HT-29 (cell line): Measurements from ENCODE around the gene PPBP. TPM values are rescaled to one million over a fixed set of nuclear protein-coding genes. Genes with fewer than 3 reads are reported as not detected.

Source experiments
- DNase-seq: peaks from one replicate; pipeline ENCODE4 v3.0.0-alpha.2; 2015; ENCODE audit warnings: low spot score
- total RNA-seq: library from RNA; depleted of rRNA; stranded (reverse); fragments of >200 nt; shearing (Covaris generic); gene quantifications from 2 replicates; pipeline ENCODE4 v1.2.3, GENCODE V29; 2014; rRNA removed

PPBP gene
- total RNA-seq, result not detected in 2 replicates

DNA sequence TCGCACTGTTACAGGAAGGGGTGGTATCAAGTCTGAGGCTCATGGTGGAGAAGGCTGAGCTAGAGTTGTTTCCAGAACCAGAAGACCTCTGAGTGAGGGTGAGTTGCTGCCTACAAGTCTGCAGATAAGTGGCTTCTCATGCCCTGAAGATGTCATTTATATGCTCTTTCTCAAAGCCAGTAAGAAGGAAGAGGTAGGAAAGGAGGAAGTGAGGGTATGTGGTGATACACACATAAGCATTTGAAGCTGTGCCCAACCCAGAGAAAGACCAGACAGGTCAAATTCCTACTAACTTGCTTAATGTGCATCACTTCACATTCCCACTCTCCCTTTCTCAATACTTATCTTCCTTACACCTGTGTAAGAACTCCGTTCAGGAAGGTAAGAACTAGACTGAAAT is at the start of gene PPBP:
TSS of gene PPBP (minus strand) at position 130 of the 400 bp plus-strand sequence. CDS start at position 43, 87 bp downstream.
- DNase-seq, result no peak

- DNase-seq, result no peak
Observed at GRCh38 chr4:74037076-74037955, 49.3 kb upstream of the PPBP start.

GRCh38 chr4:74033739-74034138 is 45.7 kb upstream of the PPBP start:
- no peak for DNase-seq

GRCh38 chr4:74032064-74032463 is 44.1 kb upstream of the PPBP start:
- DNase-seq, result no peak

- no peak for DNase-seq
Observed at GRCh38 chr4:74031576-74031975, 43.6 kb upstream of the PPBP start.

- DNase-seq, result no peak
Observed at GRCh38 chr4:74030285-74030684, 42.3 kb upstream of the PPBP start.

- no peak for DNase-seq
Observed at GRCh38 chr4:74028504-74028903, 40.5 kb upstream of the PPBP start.

DNA sequence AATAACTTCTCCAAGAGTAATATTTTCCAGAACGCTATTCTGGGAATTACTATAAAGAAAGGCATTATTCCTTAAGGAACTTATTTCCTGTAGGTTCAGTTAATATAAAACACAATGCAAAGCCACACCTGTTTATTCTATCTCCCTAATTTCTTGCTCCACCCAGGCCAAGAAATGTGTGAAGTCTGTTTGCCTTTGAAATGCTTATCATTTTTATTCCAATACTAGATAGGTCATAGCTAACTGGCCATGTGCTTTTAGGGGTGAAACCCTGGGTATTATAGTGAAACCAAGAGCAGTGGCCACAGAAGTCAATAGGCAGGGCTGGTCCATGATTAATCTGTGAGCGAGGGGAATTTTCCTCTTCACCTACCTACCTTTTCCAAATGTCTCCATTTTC is 35.7 kb upstream of the PPBP start:
- DNase-seq, result peak; percentile 78

DNA sequence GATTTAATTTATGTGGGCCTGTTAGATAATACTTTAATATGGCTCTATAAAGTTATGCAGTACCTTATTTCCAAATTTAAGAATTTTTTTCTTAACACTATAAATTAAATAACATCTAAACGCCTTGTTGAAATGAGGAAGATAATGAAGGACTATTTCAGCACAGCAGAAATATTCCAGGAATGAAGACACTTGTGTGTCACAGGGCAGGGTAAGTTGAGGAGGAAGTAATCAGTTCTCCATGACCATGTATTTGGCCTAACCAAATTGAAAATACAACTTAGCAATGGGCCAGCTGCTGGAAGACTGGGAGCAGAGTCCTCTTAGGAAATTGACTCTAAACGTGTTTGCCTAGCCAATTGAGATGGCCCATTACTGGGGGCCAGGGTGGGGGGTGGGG is 33.6 kb upstream of the PPBP start:
- no peak for DNase-seq

DNA sequence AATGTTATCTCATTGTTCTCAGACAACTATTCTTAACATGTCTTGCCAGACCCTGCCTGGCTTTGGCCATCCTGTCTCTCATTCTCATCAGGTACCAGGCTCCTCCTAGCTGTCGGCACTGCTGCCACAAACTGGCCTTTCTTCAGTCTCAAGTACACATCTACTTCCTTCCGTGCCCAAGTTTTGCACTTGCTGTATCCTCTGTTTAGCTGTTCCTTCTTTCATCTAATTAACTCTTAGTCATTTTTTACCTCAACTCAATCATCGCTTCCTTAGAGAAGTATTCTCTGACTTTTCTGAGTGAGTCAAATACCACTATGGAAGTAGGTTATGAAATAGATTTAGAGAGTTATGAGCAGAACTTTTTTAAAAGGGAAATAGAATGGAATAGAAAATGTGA is 30.8 kb upstream of the PPBP start:
- DNase-seq, result no peak

GRCh38 chr4:74018116-74018515 is 30.1 kb upstream of the PPBP start:
- DNase-seq, result no peak

GRCh38 chr4:74016068-74016467 is 28.1 kb upstream of the PPBP start:
- no peak for DNase-seq

DNA sequence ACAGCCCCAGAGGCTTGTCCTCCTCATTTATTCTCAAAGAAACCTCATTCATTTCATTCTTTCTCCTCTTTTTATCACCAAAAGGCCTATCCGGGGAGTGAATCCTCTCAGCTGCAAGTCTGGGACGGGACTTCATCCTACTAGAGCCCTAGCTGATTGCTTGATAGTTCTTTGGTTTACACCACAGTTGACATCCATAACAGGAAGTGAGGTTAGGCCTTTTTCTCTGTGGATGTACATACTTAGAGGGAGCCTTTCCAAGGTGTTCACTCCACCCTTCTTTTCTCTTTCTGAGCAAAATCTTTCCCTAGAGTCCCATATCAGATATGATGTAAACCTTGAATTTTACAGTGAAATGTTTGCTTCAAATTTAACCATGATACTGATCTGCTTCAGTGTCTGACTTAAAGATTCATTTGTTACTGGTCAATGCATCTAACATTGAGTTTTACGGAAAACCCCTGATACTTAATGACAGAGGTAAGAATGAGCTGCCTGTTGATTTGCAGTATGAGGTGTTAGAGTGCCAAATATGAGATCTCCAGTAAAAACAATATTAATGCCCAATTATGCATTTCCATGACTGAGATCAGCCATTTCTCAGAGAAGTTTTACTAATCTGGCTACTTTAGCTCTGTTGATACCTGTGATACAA is 27.3 kb upstream of the PPBP start:
- DNase-seq, result no peak

GRCh38 chr4:74014332-74014731 is 26.3 kb upstream of the PPBP start:
- no peak for DNase-seq

DNA sequence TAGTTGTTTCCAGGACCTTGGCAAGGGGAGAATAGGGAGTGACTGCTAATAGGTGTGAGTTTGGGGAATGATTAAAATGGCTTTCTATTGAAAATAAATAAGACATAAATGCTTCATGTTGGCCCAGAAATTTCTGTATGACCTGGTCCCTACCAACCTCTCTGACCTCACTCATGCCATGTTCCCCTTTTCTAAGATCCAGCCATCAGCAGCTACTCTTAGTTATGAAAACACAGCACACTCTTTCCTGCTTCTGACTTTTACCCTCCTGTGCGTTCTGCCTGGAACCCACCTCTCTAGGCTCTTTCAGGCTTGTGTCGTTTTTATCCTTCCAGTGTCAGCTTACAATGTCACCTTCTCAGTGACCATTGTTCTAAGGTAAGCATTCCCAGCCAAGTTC is 25.3 kb upstream of the PPBP start:
- no peak for DNase-seq

DNA sequence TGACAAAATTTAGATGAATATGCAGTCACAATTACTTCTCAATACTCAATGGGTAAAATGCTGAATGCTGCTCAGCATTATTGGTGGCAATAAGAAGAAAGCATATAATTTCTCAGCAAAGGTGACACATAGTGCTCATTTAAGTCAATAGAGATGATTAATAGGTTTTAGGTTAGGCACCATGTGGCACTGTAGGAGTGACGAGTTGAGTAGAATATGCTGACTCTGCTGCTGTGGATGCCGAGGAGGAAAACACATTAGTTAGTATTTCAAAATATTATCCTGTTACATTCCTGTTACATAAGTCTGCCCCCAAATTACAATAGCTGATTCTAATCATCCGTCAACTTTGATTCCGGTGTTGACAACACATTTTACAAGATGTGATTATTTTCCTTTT is 24.1 kb upstream of the PPBP start:
- DNase-seq, result no peak

GRCh38 chr4:74009307-74009706 is 21.3 kb upstream of the PPBP start:
- no peak for DNase-seq

- peak; percentile 24 for DNase-seq
Observed at GRCh38 chr4:74006009-74006476, 18.1 kb upstream of the PPBP start.

GRCh38 chr4:74005528-74005927 is 17.5 kb upstream of the PPBP start:
- DNase-seq, result peak; percentile 75

DNA sequence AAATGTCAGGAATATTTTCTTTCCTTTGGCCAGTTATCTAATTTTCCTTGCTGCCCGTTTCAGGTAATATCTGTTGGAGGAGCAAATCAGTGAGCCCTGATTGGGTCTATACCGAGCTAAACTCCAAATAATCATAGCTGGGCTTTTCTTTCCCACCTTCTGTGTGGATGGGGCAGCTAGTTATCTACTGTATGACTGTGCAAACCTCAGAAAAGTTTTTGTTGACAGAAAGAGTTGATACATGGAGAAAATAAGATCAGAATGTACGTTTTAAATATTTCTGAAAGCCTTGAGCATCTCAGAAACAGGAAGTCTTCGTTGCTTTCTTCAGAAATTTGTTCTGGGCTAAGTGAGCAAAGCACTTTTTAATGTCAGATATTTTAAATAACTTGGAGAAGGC is 16.7 kb upstream of the PPBP start:
- DNase-seq, result no peak

- DNase-seq, result no peak
Observed at GRCh38 chr4:74000301-74000700, 12.3 kb upstream of the PPBP start.

DNA sequence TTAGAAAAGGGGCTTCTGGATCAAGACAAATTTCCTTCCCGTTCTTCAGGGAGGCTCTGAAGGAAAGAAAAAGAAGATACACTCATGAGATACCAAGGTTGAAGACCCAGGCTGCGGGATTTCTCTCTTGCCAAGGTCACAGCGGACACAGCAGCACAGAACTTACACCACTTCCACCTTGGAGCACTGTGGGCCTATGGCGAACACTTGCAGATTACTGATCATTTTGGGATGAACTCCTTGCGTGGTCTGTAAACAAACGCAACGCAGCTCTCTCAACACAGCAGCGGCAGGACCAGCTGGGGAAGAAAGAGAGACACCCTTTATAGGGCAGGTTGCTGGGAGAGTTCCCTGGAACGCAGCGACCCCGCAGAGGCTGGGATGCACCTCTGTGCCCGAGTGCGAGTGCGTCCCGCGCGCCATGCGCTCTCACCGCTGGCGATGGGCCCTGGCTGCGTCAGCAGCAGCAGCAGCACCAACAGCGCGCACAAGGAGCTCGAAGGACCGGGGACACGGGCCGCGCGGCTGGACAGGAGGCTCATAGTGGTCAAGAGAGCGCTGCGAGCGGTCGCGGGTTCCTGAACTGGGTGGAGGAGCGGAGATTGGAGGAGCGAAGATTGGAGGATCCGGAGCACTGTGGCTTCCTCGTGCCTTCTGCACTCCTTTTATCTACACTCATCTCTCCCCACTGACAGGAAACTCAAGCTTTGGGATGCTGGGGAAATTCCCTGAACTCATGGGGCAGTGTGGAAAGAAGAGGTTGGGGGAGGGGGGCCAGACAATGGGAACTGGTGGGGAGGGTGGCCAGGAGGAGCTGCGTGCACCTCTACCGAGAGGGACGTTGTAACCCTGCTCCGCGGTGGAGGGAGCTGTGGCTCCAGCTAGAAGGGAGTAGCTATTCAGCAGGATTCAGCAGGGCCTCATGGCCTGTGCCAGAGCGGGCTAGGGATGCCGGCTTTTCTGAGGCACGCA is 10.3 kb upstream of the PPBP start, which contains the start of gene CXCL5:
TSS of gene CXCL5 (minus strand) at position 638 of the 972 bp plus-strand sequence. CDS start at position 542, 96 bp downstream.
- DNase-seq, result no peak
